ENCODE measurements around the gene GTPBP2.
"Not testable (repeated sequence)": the region's sequence is repeated elsewhere in the genome, so short reads cannot be mapped to it uniquely, and the experiment has no call there.

GTPBP2 gene

GRCh38 chr6:43624786-43625288, 4.2 kb downstream of the GTPBP2 start:
- in situ Hi-C loops (cut with MboI; ENCODE audit: low sequenced_read_pairs) = no loop called here

GRCh38 chr6:43623880-43624785, 4.9 kb downstream of the GTPBP2 start:
- in situ Hi-C loops (cut with MboI; ENCODE audit: low sequenced_read_pairs) = no loop called here

GRCh38 chr6:43622541-43622940, 6.5 kb downstream of the GTPBP2 start:
- in situ Hi-C loops (cut with MboI; ENCODE audit: low sequenced_read_pairs) = no loop called here

DNA sequence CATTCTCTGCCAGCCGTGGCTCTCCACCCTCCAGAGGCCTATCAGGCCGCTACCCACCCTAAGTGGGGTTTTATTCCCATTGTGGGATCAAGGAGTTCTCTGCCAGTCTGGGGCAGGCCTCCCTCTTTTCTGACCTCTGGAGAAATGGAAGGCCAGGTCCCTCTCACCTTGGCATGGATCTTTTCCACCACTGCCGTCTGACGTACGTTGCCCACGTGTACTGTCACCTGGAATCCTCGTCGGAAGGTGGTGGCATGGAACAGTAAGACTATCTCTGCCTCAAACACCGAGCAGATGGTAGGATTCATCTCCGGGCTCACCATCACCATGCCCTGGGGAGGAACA, 7.3 kb downstream of the GTPBP2 start:
- in situ Hi-C loops (cut with MboI; ENCODE audit: low sequenced_read_pairs) = no loop called here

DNA sequence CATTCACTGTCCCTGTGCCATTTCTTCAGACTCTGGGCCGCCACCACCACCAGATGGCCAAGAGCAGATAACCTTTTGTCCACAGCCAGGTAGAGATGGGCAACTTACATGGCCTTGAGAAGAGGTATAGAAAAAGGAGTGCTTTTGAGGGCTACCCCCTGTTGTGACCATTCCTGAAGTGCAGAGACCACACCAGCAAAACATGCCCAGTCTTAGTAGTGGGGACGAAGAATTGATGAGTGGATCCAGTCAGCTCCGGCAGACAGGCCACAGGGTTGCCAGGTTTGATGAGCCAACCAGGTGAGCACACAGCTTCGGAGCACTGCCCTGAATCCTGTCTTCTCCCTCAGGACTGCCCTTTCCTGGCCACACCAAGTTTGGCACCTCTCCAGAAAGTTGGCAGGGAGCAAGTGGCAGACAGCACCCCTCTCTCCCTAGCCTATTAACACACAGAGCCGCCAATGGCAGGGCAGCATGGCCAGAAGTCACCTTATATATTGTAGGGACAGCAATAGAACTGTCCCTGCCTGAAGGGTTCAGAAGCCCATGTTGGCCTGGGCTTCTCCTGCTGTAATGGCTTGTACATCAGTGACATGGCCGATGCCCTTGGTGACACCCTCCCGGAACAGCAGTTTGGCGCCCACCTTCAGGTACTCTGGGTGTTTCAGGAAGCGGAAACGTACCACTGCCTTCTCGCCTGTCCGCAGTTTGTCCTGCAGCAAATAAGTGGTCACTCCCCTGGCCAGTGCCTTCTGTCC, 7.8 kb downstream of the GTPBP2 start:
- in situ Hi-C loops (cut with MboI; ENCODE audit: low sequenced_read_pairs) = no loop called here

- in situ Hi-C loops (cut with MboI; ENCODE audit: low sequenced_read_pairs) = no loop called here
Observed at GRCh38 chr6:43616725-43617472, 12.2 kb downstream of the GTPBP2 start.

DNA sequence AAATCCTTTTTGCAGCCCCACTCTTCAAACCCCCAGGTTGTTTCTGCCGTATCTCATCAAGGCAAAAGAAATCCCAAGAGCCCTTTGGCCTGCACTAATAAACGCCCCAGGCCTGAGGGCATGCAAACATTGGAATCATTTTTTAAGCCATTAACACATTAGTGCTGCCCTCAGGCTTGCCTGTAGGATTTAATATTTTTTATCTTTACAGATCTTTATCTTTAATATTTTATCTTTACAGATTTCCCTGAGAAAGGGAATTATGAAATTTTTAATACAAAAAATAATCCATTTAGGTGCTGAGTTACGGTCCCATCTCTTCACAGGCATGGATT, 14.7 kb downstream of the GTPBP2 start:
- in situ Hi-C loops (cut with MboI; ENCODE audit: low sequenced_read_pairs) = no loop called here

DNA sequence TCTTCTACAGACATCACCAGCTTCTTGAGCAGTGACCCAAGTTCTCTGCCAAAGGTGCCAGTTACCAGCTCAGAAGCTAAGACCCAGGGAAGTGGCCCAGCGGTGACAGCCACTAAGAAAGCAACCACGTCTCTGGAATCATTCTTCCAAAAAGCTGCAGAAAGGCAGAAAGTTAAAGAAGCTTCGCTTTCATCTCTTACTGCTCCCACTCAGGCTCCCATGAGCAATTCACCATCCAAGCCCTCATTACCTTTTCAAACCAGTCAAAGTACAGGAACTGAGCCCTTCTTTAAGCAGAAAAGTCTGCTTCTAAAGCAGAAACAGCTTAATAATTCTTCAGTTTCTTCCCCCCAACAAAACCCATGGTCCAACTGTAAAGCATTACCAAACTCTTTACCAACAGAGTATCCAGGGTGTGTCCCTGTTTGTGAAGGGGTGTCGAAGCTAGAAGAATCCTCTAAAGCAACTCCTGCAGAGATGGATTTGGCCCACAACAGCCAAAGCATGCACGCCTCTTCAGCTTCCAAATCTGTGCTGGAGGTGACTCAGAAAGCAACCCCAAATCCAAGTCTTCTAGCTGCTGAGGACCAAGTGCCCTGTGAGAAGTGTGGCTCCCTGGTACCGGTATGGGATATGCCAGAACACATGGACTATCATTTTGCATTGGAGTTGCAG, 15.2 kb downstream of the GTPBP2 start:
- in situ Hi-C loops (cut with MboI; ENCODE audit: low sequenced_read_pairs) = no loop called here

- in situ Hi-C loops (cut with MboI; ENCODE audit: low sequenced_read_pairs) = no loop called here
Observed at GRCh38 chr6:43610431-43610830, 18.6 kb downstream of the GTPBP2 start.

GRCh38 chr6:43609402-43609801, 19.7 kb downstream of the GTPBP2 start:
- in situ Hi-C loops (cut with MboI; ENCODE audit: low sequenced_read_pairs) = no loop called here

DNA sequence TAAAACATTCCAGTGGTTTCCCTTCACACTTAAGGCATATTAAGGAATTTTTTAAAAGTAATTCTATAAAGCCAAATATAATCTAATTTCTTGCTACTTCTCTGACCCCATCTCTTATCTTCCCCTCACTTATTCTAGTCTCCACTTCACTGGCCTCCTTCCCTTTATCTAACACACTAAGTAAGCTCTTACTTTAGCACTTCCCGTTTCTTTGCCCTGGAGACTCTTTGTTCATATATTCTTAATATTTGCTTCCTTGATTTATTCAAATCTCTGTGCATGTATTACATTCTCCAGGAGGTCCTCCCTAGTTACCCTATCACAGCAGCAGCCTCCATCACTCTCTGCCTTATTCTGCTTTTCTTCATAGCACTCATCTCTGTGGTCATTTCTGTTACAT, 20.3 kb downstream of the GTPBP2 start:
- in situ Hi-C loops (cut with MboI; ENCODE audit: low sequenced_read_pairs) = no loop called here

DNA sequence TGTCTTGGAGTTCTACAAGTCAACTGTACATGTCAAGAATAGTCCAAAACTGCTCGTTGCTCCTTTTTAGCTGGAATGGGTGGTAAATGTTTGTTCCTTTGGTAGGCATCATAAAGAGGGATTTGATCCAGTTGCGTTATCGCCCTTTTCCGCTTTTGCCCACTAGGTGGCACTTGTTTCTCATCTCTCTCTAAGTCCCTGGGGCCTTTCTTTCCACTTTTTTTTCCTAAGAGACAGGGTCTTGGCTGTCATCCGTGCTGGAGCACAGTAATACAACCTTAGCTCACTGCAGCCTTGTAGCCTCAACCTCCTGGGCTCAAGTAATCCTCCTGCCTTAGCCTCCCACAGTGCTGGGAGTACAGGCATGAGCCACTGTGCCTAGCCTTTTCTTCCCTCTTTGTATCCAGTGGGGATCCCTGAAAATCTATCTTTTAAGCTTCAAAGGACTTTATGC, 20.7 kb downstream of the GTPBP2 start:
- in situ Hi-C loops (cut with MboI; ENCODE audit: low sequenced_read_pairs) = no loop called here

- in situ Hi-C loops (cut with MboI; ENCODE audit: low sequenced_read_pairs) = no loop called here
Observed at GRCh38 chr6:43606019-43606418, 23.0 kb downstream of the GTPBP2 start.

DNA sequence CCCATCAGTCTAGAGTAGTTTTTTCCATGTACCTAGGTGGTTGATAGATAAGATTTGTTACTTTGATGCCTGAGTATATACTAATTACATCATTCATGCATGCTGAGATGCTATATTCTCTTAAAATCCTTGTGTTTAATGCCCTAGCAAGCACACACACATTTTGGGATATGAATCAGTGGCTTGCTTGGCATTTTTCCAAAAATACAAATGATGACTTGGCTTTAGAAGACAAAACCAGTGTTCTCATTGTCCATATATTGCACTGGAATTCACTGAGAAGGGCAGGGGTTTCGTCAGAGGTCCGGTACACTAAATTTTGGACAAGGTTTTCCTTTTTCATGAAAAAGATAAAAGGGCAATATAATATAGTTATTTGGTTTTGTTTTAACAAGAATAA, 24.9 kb downstream of the GTPBP2 start:
- in situ Hi-C loops (cut with MboI; ENCODE audit: low sequenced_read_pairs) = no loop called here

DNA sequence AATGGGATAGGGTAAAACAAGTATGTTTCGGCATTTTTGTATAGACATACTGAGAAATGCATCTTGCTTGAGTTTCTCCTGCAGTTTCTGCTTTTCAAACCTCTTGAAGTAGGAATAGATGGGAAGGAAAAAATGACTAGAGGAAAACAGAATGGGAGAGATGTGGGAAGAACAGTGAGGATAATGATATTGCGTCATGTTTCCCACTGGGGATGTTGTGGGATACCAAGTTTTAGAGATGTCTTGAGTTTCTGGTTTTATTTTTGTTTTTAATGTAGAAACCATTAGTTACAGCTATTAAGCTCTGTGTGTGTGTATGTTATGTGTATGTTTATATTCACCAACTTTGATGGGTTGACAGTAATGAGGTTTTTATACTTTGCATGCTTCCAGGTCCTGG, 28.5 kb downstream of the GTPBP2 start:
- in situ Hi-C loops (cut with MboI; ENCODE audit: low sequenced_read_pairs) = no loop called here

DNA sequence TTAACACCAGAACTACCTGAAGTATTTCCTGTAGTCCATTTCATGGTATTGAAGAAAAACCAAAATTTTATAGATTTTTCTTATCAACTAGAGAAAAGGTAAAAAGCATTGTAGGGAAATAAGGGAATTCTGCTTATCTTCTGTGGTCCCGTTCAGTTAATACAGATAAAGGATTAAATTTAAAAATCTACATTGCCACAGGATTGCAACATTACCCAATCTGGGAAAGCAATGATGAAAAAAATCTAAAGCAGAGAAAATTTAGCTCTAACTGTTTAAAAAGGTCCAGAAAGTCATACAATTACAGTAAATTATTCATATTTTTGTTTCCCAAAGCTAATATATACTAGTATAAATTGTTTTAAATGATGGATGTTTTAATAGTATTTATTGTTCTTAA, 35.1 kb downstream of the GTPBP2 start:
- in situ Hi-C loops (cut with MboI; ENCODE audit: low sequenced_read_pairs) = no loop called here

DNA sequence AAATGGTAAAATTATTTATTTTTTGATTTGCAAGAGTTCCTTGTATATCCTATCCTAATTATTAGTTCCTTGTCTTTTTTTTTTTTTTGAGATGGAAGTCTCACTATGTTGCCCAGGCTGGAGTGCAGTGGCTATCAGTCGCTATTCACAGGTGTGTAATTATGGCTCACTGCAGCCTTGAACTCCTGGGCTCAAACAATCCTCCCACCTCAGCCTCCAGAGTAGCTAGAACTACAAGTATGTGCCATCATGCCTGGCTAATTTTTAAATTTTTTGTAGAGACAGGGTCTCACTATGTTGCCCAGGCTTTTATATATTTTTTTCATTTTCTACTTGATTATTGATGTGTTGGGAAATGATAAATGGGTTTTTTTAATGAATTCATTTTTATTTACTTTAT, 39.5 kb downstream of the GTPBP2 start:
- in situ Hi-C loops (cut with MboI; ENCODE audit: low sequenced_read_pairs) = not testable (repeated sequence)

DNA sequence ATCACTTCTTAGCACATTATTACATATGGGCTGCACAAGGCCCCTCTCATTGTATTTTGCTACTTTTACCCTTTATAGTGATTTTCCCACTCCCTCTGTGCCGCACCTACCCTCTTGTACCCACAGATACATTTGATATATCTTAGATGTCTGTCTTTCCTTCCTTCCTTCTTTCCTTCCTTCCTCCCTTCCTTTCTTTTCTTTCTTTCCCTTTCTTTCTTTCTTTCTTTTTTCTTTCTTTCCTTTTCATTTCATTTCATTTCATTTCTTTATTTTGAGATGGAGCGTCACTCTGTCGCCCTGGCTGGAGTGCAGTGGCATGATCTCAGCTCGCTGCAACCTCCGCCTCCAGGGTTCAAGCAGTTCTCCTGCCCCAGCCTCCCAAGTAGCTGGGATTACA, 40.9 kb downstream of the GTPBP2 start:
- in situ Hi-C loops (cut with MboI; ENCODE audit: low sequenced_read_pairs) = no loop called here

- in situ Hi-C loops (cut with MboI; ENCODE audit: low sequenced_read_pairs) = no loop called here
Observed at GRCh38 chr6:43584892-43585570, 44.0 kb downstream of the GTPBP2 start.

- in situ Hi-C loops (cut with MboI; ENCODE audit: low sequenced_read_pairs) = no loop called here
Observed at GRCh38 chr6:43582911-43583310, 46.2 kb downstream of the GTPBP2 start.
